Measurements from ENCODE around the gene VPS39.

The VPS39 gene

DNA sequence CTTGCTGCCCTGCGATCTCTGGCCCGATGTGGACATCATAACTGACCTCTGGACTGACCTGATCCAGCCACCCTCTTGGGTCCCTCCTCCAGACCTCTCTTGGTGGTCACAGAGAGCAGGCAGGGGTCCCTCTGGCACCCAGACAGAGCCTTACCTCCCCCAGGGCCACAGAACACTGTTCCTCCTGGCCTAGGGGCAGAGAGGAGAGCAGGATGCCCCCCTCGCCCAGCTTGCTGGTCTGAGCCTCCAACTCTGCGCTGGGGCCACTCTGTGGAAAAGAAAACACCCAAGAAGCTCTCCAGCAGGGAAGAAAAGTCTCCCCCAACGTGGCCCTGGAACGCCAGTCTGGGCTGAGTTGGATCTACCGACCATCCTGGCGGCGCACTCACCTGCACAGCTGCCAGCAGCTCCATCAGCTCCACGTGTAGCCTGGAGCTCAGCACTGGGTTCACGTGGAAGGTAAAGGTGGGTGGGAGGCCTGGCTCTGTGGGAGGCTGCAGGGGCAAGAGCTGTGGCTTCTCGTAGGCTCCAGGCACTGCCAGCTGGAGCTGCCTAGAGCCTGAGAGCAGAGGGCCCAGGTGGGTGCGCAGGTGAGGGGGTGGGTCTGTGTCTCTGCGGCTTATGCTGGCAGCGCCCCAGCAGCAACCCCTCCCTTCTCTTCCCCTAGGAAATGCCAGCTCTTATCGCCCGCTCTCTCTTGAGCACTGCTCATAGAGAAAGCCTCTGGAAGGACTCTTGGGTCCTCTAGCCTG is 57.7 kb downstream of the VPS39 start:
- H3K4me1 ChIP-seq (ENCODE audit: insufficient read depth, low read length): no peaks in the 10 kb centered on the region
- no peak overlapping the region for H3K9ac ChIP-seq (ENCODE audit: low read depth, low read length)
- no peaks in the 10 kb centered on the region for H3K9me3 ChIP-seq (ENCODE audit: insufficient read depth, low read depth, low read length)
- H3K27me3 ChIP-seq (ENCODE audit: insufficient read depth, low read length): no peaks in the 10 kb centered on the region
- no peaks in the 10 kb centered on the region for H3K36me3 ChIP-seq (ENCODE audit: insufficient read depth, low read length)
- H3K4me3 ChIP-seq (ENCODE audit: low read length): no peak overlapping the region
- 87% methylated on average over 17 of the region's 17 CpGs for WGBS
- H3K27ac ChIP-seq (ENCODE audit: low read depth, low read length): no peak overlapping the region

DNA sequence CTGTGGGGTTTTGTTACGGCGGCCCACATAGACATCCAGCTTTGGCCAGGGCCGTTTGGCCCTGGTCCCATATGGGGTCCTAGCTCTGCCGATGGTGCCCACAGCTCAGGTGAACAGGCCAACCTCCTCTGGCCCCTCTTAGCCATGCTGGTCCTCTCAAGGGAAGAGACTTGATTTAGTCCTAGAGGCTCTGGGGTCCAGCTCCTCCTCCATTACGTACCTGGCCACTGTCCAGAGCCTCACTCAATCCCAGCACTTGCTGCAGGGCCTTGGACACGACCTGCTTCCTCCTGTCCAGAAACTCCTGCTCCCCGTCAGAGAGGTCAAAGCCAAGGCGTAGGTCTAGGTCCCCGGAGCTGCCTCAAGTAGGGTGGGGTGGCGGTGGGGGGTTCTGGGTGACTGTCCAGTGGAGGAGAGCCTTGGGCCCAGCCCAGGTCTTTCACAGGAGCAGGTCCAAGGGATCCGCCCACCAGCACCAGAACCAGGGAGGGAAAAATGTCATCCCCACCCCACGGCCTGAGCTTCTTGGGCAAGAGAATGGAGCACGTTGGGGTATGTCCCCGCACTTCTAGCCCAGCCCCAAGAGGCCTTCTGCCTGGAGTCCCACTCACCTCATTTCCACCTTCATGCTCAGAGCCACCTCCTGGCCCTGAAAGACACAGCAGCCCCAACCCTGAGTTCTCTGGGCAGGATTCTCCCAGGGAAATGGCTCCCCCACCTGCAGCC is 58.4 kb downstream of the VPS39 start:
- H3K9me3 ChIP-seq (ENCODE audit: insufficient read depth, low read depth, low read length): no peaks in the 10 kb centered on the region
- H3K4me3 ChIP-seq (ENCODE audit: low read length): no peak overlapping the region
- H3K27ac ChIP-seq (ENCODE audit: low read depth, low read length): no peak overlapping the region
- no peak overlapping the region for H3K9ac ChIP-seq (ENCODE audit: low read depth, low read length)
- H3K4me1 ChIP-seq (ENCODE audit: insufficient read depth, low read length): no peaks in the 10 kb centered on the region
- WGBS: 90% methylated on average over 14 of the region's 14 CpGs
- no peaks in the 10 kb centered on the region for H3K27me3 ChIP-seq (ENCODE audit: insufficient read depth, low read length)
- no peaks in the 10 kb centered on the region for H3K36me3 ChIP-seq (ENCODE audit: insufficient read depth, low read length)

DNA sequence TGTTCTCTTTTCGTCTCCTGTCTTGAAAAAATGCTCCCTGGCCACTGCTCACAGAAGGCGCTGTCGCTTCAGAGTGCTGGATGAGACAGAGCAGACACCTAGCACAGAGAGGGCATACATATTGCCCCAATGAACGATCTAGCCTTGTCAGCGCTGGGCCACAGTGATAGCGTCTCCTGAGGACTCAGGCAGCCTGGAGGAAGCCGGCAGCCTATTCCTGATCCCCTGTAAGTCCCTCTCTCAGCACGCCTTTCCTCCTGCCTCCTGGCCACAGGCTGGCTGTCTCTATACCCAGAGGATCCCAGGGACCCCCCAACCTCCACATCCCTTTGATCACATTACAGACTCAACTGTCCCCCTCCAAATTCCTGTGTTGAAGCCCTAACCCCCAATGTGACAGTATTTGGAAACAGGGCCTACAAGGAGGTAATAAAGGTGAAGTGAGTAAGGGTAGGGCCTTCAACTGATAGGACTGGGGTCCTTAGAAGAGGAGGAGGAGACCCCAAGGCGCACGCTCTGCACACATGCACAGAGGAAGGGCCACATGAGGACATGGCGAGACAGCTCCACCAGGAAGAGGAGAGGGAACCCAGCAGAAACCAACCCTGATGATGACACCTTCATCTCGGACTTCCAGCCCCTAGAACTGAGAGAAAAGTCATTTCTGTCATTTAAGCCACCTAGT is 59.2 kb downstream of the VPS39 start:
- H3K27me3 ChIP-seq (ENCODE audit: insufficient read depth, low read length): no peaks in the 10 kb centered on the region
- no peak overlapping the region for H3K27ac ChIP-seq (ENCODE audit: low read depth, low read length)
- 92% methylated on average over 12 of the region's 12 CpGs for WGBS
- H3K4me1 ChIP-seq (ENCODE audit: insufficient read depth, low read length): no peaks in the 10 kb centered on the region
- H3K4me3 ChIP-seq (ENCODE audit: low read length): no peak overlapping the region
- H3K36me3 ChIP-seq (ENCODE audit: insufficient read depth, low read length): no peaks in the 10 kb centered on the region
- H3K9ac ChIP-seq (ENCODE audit: low read depth, low read length): no peak overlapping the region
- H3K9me3 ChIP-seq (ENCODE audit: insufficient read depth, low read depth, low read length): no peaks in the 10 kb centered on the region

DNA sequence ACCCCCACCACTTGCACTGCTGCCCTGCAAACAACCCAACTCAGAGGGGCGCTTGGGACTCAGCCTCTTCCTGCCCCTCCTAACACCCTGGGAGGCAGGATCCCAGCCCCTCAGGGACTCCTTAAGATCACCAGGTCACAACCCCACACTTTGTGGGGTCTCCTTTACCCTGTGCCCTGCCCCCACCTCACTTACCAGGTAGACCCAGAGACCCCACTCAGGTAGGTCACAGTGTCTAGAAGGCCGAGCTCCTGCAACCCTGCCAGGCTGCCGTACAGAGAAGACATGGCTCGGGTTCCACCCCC is 60.7 kb downstream of the VPS39 start:
- WGBS: 95% methylated on average over 4 of the region's 4 CpGs

DNA sequence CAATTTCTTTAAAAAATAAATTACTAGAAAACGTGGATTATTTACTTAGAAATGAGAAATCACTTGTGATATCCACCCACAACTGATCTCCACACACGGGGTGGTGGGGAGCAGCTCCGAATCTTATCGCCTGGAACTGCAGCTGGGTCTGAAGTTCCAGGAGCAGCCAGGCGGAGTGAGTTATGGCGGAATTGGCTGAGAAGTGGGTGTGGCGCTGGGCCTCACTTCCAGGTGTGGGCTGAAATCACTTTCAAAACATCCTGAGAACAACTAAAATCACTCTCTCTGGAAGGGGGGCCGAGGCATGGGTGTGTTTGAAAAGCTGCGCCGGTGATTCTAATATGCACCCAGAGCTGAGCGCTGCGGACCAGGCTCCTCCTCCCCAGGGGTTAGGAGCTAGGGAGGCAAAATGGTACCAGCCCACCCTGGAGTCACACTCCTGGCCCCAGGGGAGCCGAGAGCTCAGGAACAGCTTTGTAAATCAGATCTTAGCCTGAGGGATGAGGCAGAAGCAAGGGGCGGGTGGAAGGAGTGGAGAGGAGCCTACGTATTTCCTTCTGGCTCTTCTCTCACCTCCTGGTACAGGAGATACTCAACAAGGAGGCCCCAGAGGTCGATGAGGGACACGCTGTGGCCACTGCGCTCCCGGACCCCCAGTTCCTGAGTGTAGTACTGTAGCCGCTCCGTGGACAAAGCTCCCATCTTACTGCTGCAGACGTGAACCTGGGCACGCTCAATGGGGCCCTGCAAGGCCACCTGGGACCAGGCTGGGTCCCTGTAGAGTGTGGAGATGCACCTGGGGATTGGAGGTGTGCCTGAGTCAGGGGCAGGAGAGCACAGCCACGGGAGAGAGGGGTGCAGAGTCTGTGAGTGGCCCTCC is 61.3 kb downstream of the VPS39 start:
- H3K4me3 ChIP-seq (ENCODE audit: low read length): no peak overlapping the region
- no peaks in the 10 kb centered on the region for H3K4me1 ChIP-seq (ENCODE audit: insufficient read depth, low read length)
- H3K9ac ChIP-seq (ENCODE audit: low read depth, low read length): no peak overlapping the region
- H3K9me3 ChIP-seq (ENCODE audit: insufficient read depth, low read depth, low read length): no peaks in the 10 kb centered on the region
- no peak overlapping the region for H3K27ac ChIP-seq (ENCODE audit: low read depth, low read length)
- H3K36me3 ChIP-seq (ENCODE audit: insufficient read depth, low read length): no peaks in the 10 kb centered on the region
- 91% methylated on average over 23 of the region's 24 CpGs for WGBS
- H3K27me3 ChIP-seq (ENCODE audit: insufficient read depth, low read length): no peaks in the 10 kb centered on the region

More for the DNA sequence above, 60.7 kb downstream of the VPS39 start:
- Histone ChIP-seq H3K4me3 (ENCODE audit: low read length) (no peak overlapping the region), H3K36me3 (ENCODE audit: insufficient read depth, low read length) (no peaks in the 10 kb centered on the region), H3K9me3 (ENCODE audit: insufficient read depth, low read depth, low read length) (no peaks in the 10 kb centered on the region), H3K9ac (ENCODE audit: low read depth, low read length) (no peak overlapping the region), H3K4me1 (ENCODE audit: insufficient read depth, low read length) (no peaks in the 10 kb centered on the region), H3K27me3 (ENCODE audit: insufficient read depth, low read length) (no peaks in the 10 kb centered on the region), H3K27ac (ENCODE audit: low read depth, low read length) (no peak overlapping the region)

DNA sequence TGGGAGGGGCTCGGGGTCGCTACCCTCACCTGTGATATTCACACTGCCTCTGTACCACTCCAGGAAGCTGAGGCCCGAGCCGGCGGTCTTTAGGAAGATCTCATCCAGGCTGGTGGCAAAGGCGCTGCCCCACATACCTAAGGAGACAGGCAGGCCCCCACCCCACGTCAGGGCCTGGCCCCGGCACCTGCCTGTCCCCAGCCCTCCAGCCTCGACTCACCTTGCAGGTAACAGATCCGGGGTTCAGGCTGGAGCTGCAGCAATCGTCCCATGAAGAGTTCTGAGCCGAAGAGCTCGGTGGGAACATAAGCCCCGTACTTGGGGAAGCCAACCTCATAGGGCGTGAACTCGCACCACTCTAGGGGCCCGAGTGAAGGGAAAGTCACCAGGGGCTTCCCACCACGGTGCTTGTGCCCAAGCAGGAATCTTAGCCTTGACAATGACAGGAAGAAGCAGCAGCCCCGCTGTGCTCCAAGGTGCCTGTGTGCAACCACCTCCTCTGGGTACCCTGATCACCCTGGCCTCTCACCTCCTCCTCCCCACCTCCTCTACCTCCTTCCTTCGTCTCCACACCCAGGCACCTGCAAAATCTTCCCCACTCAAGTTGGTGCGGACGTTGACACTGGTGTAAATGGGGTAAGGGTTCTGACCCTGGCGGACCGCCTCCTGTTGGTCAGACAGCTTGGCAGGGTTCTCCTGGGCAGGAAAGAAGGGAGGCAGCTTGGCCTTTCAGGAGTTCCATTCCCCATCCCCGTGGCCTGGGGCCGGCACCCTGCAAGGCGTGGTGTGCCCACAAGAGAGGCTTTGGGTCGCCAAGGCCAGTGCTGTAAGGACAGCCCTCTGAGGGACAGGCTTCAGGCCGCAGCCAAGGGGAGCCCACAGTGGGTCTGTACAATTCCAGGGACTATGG is 62.3 kb downstream of the VPS39 start:
- H3K9me3 ChIP-seq (ENCODE audit: insufficient read depth, low read depth, low read length): no peaks in the 10 kb centered on the region
- H3K27ac ChIP-seq (ENCODE audit: low read depth, low read length): no peak overlapping the region
- WGBS: 91% methylated on average over 28 of the region's 29 CpGs
- H3K4me3 ChIP-seq (ENCODE audit: low read length): no peak overlapping the region
- H3K9ac ChIP-seq (ENCODE audit: low read depth, low read length): no peak overlapping the region
- H3K27me3 ChIP-seq (ENCODE audit: insufficient read depth, low read length): no peaks in the 10 kb centered on the region
- no peaks in the 10 kb centered on the region for H3K4me1 ChIP-seq (ENCODE audit: insufficient read depth, low read length)
- no peaks in the 10 kb centered on the region for H3K36me3 ChIP-seq (ENCODE audit: insufficient read depth, low read length)

DNA sequence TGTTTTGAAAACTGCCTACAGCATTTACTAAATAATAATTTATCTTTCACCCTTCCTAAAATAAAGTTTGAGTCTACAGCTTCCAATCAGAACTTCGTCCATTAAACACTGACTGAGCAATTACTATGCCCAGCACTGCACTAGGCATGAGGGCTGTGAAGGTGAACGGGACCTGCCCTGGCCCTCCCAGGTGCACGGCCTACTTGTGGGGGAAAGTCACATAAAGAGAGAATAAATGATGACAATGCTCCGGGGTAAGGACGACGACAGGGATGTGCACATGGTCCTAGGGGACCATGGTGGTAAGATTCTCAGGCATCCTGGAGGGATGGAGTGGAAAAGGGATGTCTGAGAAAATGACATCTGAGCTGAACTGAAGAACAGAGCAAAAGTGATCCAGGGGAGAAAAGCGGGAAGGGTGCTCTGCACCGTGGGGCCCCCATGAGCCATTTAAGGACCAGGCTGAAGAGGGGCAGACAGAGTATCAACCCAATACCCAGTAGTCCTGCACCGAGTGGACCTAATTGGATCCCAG is 63.2 kb downstream of the VPS39 start:
- H3K36me3 ChIP-seq (ENCODE audit: insufficient read depth, low read length): no peaks in the 10 kb centered on the region
- H3K9ac ChIP-seq (ENCODE audit: low read depth, low read length): no peak overlapping the region
- H3K9me3 ChIP-seq (ENCODE audit: insufficient read depth, low read depth, low read length): no peaks in the 10 kb centered on the region
- H3K27me3 ChIP-seq (ENCODE audit: insufficient read depth, low read length): no peaks in the 10 kb centered on the region
- whole genome bisulfite sequencing: 86% methylated on average over 9 of the region's 9 CpGs
- no peaks in the 10 kb centered on the region for H3K4me1 ChIP-seq (ENCODE audit: insufficient read depth, low read length)
- H3K27ac ChIP-seq (ENCODE audit: low read depth, low read length): no peak overlapping the region
- no peak overlapping the region for H3K4me3 ChIP-seq (ENCODE audit: low read length)

DNA sequence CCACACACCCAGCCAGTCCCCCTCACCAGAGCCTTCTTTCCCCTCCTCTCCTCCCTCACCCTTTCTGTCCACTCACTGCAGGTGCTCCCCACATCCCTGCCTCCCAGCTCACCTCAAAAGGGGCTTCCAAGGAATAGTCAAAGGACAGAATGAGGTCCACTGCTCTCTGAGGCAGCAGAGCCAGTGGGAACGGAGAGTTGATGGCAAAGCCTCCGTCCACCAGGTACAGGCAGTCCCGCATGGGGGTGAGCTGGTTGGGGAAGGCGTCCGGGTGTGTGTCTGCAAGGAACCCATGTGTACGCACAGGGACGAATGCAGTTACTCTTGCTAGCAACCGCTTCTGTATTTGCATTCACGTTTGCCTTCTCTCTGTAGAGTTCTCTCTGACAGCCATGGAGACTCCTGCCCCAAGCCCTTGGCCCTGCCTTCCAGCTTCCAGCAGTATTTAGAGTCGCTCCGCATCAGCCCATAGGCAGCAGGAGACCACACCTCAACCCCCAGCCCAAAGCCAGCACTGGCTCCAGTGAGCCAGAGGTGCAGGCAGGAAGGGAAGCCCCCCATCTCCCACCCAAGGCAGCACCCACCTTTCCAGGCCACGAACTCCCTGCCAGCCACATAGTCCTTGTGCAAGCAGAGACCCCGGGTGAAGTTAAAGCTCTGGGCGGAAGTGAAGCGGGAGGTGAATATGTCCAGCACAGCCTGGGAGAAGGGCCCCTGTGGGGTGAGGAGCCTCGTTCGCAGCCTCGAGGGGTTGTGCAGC is 64.1 kb downstream of the VPS39 start:
- Histone ChIP-seq H3K9me3 (ENCODE audit: insufficient read depth, low read depth, low read length) (0 out of 2 replicates have a peak, but pooled peaks cover 2% of the 10 kb centered on the region), H3K9ac (ENCODE audit: low read depth, low read length) (no peak overlapping the region), H3K27ac (ENCODE audit: low read depth, low read length) (no peak overlapping the region), H3K27me3 (ENCODE audit: insufficient read depth, low read length) (no peaks in the 10 kb centered on the region), H3K4me1 (ENCODE audit: insufficient read depth, low read length) (no peaks in the 10 kb centered on the region), H3K36me3 (ENCODE audit: insufficient read depth, low read length) (no peaks in the 10 kb centered on the region), H3K4me3 (ENCODE audit: low read length) (no peak overlapping the region)
- 92% methylated on average over 18 of the region's 18 CpGs for whole genome bisulfite sequencing

DNA sequence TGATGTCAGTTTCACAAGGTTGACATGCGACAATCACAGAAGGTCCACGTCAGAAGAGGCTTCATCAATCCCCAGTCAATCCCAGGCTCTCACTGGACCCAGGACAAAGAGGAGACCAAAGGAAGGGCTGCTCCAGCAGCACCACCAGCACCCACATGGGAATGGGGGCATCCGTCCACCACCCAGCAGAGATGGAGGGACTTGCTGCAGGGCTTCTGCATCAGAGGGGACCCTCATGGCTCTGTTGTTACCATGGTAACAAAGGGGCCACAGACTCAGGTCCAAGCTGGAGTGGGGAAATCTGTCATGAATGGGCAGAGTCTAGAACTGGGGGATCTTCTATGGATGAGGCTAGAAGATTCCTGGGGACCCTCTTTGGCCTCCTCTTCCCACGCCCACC is 64.7 kb downstream of the VPS39 start:
- Histone ChIP-seq H3K27ac (ENCODE audit: low read depth, low read length) (no peak overlapping the region), H3K36me3 (ENCODE audit: insufficient read depth, low read length) (no peaks in the 10 kb centered on the region), H3K9me3 (ENCODE audit: insufficient read depth, low read depth, low read length) (0 out of 2 replicates have a peak, but pooled peaks cover 4% of the 10 kb centered on the region), H3K27me3 (ENCODE audit: insufficient read depth, low read length) (no peaks in the 10 kb centered on the region), H3K4me3 (ENCODE audit: low read length) (no peak overlapping the region), H3K9ac (ENCODE audit: low read depth, low read length) (no peak overlapping the region), H3K4me1 (ENCODE audit: insufficient read depth, low read length) (no peaks in the 10 kb centered on the region)
- WGBS: 89% methylated on average over 4 of the region's 4 CpGs

All from HUES64 (cell line).